ENCODE data around the gene NR2C2. TPM values are rescaled to one million over a fixed set of nuclear protein-coding genes. Genes with fewer than 3 reads are reported as not detected.

The NR2C2 gene
- total RNA-seq, 2 donors from 2014 or later, result 54.4 to 60.8 TPM

- no peaks in the 10 kb centered on the region for H3K36me3 ChIP-seq (ENCODE audit: control insufficient read depth, insufficient read depth, low read length)
- no peak overlapping the region for H3K27ac ChIP-seq (ENCODE audit: low read depth, low read length)
- Mint-ChIP-seq H3K4me3 (no peak overlapping the region), H3K36me3 (ENCODE audit: low read depth) (peaks cover 7% of the 10 kb centered on the region), H3K9me3 (no peaks in the 10 kb centered on the region), H3K27ac (no peak overlapping the region), H3K27me3 (ENCODE audit: insufficient read depth) (no peaks in the 10 kb centered on the region), H3K4me1 (peaks cover 8% of the 10 kb centered on the region)
- no peak overlapping the region for H3K9ac ChIP-seq (ENCODE audit: extremely low read depth, low read length, poor library complexity, severe bottlenecking)
- no peak overlapping the region for H3K4me3 ChIP-seq (ENCODE audit: low read length)
- 91 to 94% methylated on average over 7 to 21 of the region's 21 CpGs for WGBS, 2 experiments (ENCODE audit: insufficient coverage in 1 of 2, insufficient read length in 1 of 2)
- no peak for TF ChIP-seq CTCF (conservative IDR thresholded peaks at IDR 0.05)
- H3K9me3 ChIP-seq (ENCODE audit: control insufficient read depth, low read length), result no peaks in the 10 kb centered on the region
- no peaks in the 10 kb centered on the region for H3K27me3 ChIP-seq (ENCODE audit: control insufficient read depth, insufficient read depth, low read length, poor library complexity, severe bottlenecking)
- no peak for DNase-seq
- peaks cover 6% of the 10 kb centered on the region for H3K4me1 ChIP-seq (ENCODE audit: control insufficient read depth, insufficient read depth, low read length)
Measured at GRCh38 chr3:14921811-14922705, 25.3 kb upstream of the NR2C2 start.

GRCh38 chr3:14922863-14923262, 24.5 kb upstream of the NR2C2 start:
- peaks cover 8% of the 10 kb centered on the region for H3K4me1 Mint-ChIP-seq
- WGBS, 2 experiments (ENCODE audit: insufficient coverage in 1 of 2, insufficient read length in 1 of 2), result 96 to 98% methylated on average over 9 to 13 of the region's 13 CpGs
- Histone ChIP-seq H3K9ac (ENCODE audit: extremely low read depth, low read length, poor library complexity, severe bottlenecking) (no peak overlapping the region), H3K4me3 (ENCODE audit: low read length) (no peak overlapping the region), H3K27me3 (ENCODE audit: control insufficient read depth, insufficient read depth, low read length, poor library complexity, severe bottlenecking) (no peaks in the 10 kb centered on the region), H3K4me1 (ENCODE audit: control insufficient read depth, insufficient read depth, low read length) (peaks cover 6% of the 10 kb centered on the region), H3K27ac (ENCODE audit: low read depth, low read length) (no peak overlapping the region), H3K9me3 (ENCODE audit: control insufficient read depth, low read length) (no peaks in the 10 kb centered on the region), H3K36me3 (ENCODE audit: control insufficient read depth, insufficient read depth, low read length) (no peaks in the 10 kb centered on the region)
- TF ChIP-seq CTCF (conservative IDR thresholded peaks at IDR 0.05), result no peak
- H3K27ac Mint-ChIP-seq, result no peak overlapping the region
- H3K27me3 Mint-ChIP-seq (ENCODE audit: insufficient read depth), result no peaks in the 10 kb centered on the region
- peaks cover 7% of the 10 kb centered on the region for H3K36me3 Mint-ChIP-seq (ENCODE audit: low read depth)
- no peak overlapping the region for H3K4me3 Mint-ChIP-seq
- H3K9me3 Mint-ChIP-seq, result no peaks in the 10 kb centered on the region
- no peak for DNase-seq

GRCh38 chr3:14923476-14923875, 23.9 kb upstream of the NR2C2 start:
- no peaks in the 10 kb centered on the region for H3K27me3 ChIP-seq (ENCODE audit: control insufficient read depth, insufficient read depth, low read length, poor library complexity, severe bottlenecking)
- DNase-seq, result no peak
- Mint-ChIP-seq H3K27ac (peak overlapping the region; percentile 10), H3K36me3 (ENCODE audit: low read depth) (peaks cover 7% of the 10 kb centered on the region), H3K9me3 (no peaks in the 10 kb centered on the region), H3K27me3 (ENCODE audit: insufficient read depth) (no peaks in the 10 kb centered on the region), H3K4me3 (no peak overlapping the region), H3K4me1 (peaks cover 8% of the 10 kb centered on the region)
- no peak overlapping the region for H3K4me3 ChIP-seq (ENCODE audit: low read length)
- H3K27ac ChIP-seq (ENCODE audit: low read depth, low read length), result no peak overlapping the region
- no peak for TF ChIP-seq CTCF (conservative IDR thresholded peaks at IDR 0.05)
- H3K36me3 ChIP-seq (ENCODE audit: control insufficient read depth, insufficient read depth, low read length), result no peaks in the 10 kb centered on the region
- 80 to 86% methylated on average over 5 to 6 of the region's 6 CpGs for WGBS, 2 experiments (ENCODE audit: insufficient coverage in 1 of 2, insufficient read length in 1 of 2)
- peaks cover 6% of the 10 kb centered on the region for H3K4me1 ChIP-seq (ENCODE audit: control insufficient read depth, insufficient read depth, low read length)
- no peaks in the 10 kb centered on the region for H3K9me3 ChIP-seq (ENCODE audit: control insufficient read depth, low read length)
- H3K9ac ChIP-seq (ENCODE audit: extremely low read depth, low read length, poor library complexity, severe bottlenecking), result no peak overlapping the region

All from endodermal cell (in vitro differentiated cells).